Raji (cell line): ENCODE results near the gene PNPLA7.

Experiments used
- POLR2A ChIP-seq: IDR thresholded peaks from 2 replicates; pipeline ENCODE4 v1.6.1; 2011; ENCODE audit warnings: low read depth, low read length, control low read depth; ENCODE audit not compliant: insufficient read depth

The PNPLA7 gene

GRCh38 chr9:137456061-137456863 is 93.9 kb downstream of the PNPLA7 start:
- TF ChIP-seq POLR2A = no peak

GRCh38 chr9:137455359-137455991 is 94.7 kb downstream of the PNPLA7 start:
- TF ChIP-seq POLR2A = no peak

GRCh38 chr9:137454597-137455358 is 95.4 kb downstream of the PNPLA7 start:
- TF ChIP-seq POLR2A = no peak

GRCh38 chr9:137454145-137454596 is 96.0 kb downstream of the PNPLA7 start:
- TF ChIP-seq POLR2A = no peak

- no peak for TF ChIP-seq POLR2A
These were observed 96.5 kb downstream of the PNPLA7 start for GRCh38 chr9:137453643-137454081.

GRCh38 chr9:137452761-137453642 is 97.2 kb downstream of the PNPLA7 start:
- no peak for TF ChIP-seq POLR2A

GRCh38 chr9:137452006-137452760 is 98.0 kb downstream of the PNPLA7 start:
- TF ChIP-seq POLR2A = no peak

- TF ChIP-seq POLR2A = no peak
These were observed 100.2 kb downstream of the PNPLA7 start for GRCh38 chr9:137449931-137450538.

- no peak for TF ChIP-seq POLR2A
These were observed 100.9 kb downstream of the PNPLA7 start for GRCh38 chr9:137449081-137449844.

GRCh38 chr9:137448602-137448962 is 101.6 kb downstream of the PNPLA7 start:
- TF ChIP-seq POLR2A = no peak

- TF ChIP-seq POLR2A = no peak
These were observed 102.2 kb downstream of the PNPLA7 start for GRCh38 chr9:137447722-137448601.
